GM19238 (cell line): Measurements from ENCODE around the gene HBS1L.

Source experiments
- DNase-seq: peaks from one replicate; pipeline ENCODE4 v3.0.0; 2011; ENCODE audit warnings: low spot score; ENCODE audit not compliant: insufficient read length

HBS1L gene

GRCh38 chr6:135037541-135037940, 17.1 kb downstream of the HBS1L start:
- DNase-seq, result no peak

- no peak for DNase-seq
Measured at GRCh38 chr6:135036731-135037420, 17.7 kb downstream of the HBS1L start.

GRCh38 chr6:135033238-135033637, 21.4 kb downstream of the HBS1L start:
- no peak for DNase-seq

- no peak for DNase-seq
Measured at GRCh38 chr6:135030532-135031178, 24.0 kb downstream of the HBS1L start.

GRCh38 chr6:135030056-135030473, 24.6 kb downstream of the HBS1L start:
- DNase-seq, result no peak

GRCh38 chr6:135025775-135026174, 28.8 kb downstream of the HBS1L start:
- no peak for DNase-seq

GRCh38 chr6:135025175-135025574, 29.4 kb downstream of the HBS1L start:
- DNase-seq, result no peak

- no peak for DNase-seq
Measured at GRCh38 chr6:135022050-135022697, 32.4 kb downstream of the HBS1L start.

- no peak for DNase-seq
Measured at GRCh38 chr6:135021310-135022049, 33.1 kb downstream of the HBS1L start.

- DNase-seq, result no peak
Measured at GRCh38 chr6:135018941-135019340, 35.7 kb downstream of the HBS1L start.

GRCh38 chr6:135018052-135018451, 36.6 kb downstream of the HBS1L start:
- no peak for DNase-seq

- no peak for DNase-seq
Measured at GRCh38 chr6:135014353-135014832, 40.2 kb downstream of the HBS1L start.

- no peak for DNase-seq
Measured at GRCh38 chr6:135013211-135013610, 41.4 kb downstream of the HBS1L start.

- no peak for DNase-seq
Measured at GRCh38 chr6:135012764-135013163, 41.9 kb downstream of the HBS1L start.

GRCh38 chr6:135012349-135012748, 42.3 kb downstream of the HBS1L start:
- no peak for DNase-seq

GRCh38 chr6:135008941-135009290, 45.7 kb downstream of the HBS1L start:
- no peak for DNase-seq

GRCh38 chr6:135008072-135008940, 46.3 kb downstream of the HBS1L start:
- no peak for DNase-seq

- DNase-seq, result no peak
Measured at GRCh38 chr6:135006386-135006914, 48.2 kb downstream of the HBS1L start.

GRCh38 chr6:135004399-135004798, 50.2 kb downstream of the HBS1L start:
- no peak for DNase-seq

GRCh38 chr6:135002974-135003703, 51.5 kb downstream of the HBS1L start:
- no peak for DNase-seq
